Stimulated activated CD8-positive, alpha-beta memory T cell treated with anti-CD3 and anti-CD28 coated beads, Interleukin-7, amount 100 ng/mL, for 48 hours (primary cell): Measurements from ENCODE around the gene CRYM.
"Not testable (repeated sequence)": the region's sequence is repeated elsewhere in the genome, so short reads cannot be mapped to it uniquely, and the experiment has no call there.

Source experiments
- DNase-seq, 2 donors: peaks; one replicate each; pipeline ENCODE4 v3.0.0-alpha.2; 2020; ENCODE audit warnings: low read depth in 1 of 2; ENCODE audit errors: extremely low read depth in 1 of 2

The CRYM gene

DNA sequence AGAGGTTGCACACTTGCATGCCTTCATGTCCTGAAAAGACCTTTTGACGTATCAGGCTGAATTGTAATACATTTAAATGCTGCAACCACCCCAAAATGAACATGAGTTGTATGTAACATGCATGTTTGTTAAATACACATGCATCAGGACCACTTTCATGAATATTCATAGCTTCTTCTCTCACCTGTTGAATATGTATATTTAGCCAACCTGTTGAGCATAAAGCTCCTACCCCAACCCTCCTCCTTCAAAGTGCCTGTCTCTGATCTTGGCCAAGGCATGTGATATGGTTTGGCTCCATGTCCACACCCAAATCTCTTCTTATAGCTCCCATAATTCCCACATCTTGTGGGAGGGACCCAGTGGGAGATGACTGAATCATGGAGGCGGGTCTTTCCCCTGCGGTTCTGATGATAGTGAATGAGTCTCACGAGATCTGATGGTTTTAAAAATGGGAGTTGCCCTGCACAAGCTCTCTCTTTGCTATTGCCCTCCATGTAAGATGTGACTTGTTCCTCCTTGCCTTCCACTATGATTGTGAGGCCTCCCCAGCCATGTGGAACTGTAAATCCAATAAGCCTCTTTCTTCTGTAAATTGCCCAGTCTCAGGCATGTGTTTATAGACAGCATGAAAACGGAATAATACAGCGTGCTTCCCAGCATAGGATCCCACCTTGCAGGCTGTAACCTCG is 3.8 kb upstream of the CRYM start:
- DNase-seq = no peak

DNA sequence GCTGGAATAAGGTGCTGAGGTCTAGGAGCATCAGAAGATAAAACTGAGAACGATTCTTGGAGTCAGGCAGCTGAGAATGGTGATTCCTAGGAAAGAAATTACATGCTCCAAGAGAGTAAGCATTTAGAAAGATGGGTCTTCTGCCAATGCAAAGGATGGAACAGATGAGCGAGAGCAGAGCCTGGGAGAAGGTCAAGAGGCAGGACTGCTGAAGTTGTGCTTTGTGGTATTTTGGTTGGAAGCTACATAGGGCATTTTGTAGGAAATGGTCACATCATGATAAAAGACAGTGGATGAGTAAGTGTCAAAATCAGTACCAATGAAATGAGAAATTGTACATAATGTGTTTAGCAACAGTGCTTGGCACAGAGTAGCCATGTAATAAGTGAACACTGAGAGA is 1.4 kb upstream of the CRYM start:
- no peak for DNase-seq

DNA sequence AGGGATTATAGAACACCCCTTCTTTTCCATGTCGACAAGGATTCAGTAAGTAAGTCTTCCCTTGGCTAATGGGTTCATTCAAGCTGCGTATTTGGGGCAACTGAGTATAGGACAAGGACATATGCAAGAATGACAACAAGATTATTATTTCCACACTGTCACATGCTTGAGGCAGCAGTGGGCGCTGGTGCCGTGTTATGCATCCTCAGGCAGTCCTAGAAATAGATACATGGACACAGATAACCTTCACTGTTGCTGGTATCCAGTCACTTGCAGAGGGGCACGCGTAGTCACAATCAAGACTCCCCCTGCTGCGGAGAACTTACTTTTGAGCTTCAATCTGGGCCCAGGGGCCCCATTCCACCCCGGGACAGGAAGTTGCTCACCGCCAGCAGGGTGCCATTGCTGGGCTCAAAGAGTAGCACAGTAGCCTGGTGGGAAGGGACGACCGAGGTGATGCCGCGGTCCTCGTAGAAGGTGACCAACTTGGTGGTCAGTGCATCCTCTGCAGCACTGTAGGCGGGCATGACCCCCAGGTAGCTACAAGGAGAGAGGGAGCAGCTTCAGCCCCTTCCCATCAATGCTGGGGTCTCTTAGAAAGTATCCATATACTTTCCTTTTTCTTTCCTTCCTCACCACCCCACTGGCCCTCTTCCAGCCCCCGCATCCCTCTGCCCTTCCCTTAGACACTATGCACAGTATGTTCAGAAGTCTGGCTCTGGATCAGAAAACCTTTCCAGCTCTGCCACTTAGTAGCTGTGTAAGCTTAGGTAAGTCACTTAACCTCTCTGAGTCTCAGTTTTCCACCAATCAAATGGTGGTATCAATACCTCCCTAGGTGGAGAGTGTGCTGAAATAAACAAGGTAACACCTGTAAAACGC is 804 bp downstream of the CRYM start:
- DNase-seq = no peak

DNA sequence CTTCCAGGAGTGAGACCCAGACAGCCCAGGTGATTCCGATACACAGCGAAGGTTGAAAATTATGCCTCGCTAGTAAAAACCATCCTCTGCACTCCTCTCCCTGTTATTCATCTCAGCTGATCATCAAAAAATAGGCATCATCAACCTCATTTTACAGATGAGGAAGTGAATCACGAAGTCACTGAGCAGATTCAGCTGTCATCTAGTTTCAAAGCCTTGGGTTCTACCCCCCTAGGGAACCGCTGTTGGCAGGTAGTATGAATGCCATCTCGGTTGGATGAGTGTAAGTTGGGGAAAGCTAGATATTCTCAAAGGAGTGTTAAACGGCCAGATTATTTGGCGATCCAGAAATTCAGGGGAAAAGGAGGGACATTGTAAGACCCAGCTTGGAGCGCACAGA is 2.0 kb downstream of the CRYM start:
- DNase-seq = no peak

DNA sequence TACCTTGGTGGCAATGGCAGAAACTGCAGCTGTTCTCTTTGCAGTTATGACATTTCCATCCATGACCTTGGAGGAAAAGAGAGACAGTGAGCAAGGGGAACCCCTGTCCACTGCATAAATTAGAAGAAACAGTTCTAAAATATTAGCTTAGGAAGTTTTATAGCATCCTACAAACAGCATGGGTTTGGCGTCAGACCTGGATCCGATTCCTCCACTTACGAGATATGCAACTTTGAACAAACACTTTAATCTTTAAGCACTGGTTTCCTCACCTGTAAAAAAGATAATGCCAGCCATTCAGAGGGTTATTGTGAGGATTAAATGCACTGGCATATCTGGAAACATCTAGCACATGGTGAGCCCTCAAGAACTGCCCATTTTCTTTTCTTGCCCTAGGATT is 2.6 kb downstream of the CRYM start:
- DNase-seq = no peak

DNA sequence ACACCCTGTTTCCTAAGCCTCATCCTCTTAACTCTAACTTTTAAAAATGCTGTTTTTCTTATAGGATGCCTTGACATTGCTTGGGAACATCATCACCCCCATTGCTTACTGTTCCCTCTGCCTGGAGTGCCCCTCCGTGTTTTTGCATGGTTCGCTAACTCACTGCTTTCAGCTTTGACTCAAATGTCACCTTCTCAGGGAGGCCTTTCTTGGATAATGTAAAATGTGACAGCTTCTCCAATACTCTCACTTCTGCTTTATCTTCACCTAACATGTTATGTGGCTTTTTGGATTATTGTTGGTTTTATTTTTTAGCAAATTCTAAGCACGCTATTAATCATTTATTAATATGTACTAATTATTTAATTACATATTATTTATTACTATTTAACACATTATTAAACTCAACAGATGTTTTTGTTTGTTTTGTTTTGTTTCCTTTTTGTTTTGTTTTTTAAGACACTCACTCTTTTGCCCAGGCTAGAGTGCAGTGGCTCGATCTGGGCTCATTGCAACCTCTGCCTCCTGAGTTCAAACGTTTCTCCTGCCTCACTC is 3.8 kb downstream of the CRYM start:
- DNase-seq = no peak

DNA sequence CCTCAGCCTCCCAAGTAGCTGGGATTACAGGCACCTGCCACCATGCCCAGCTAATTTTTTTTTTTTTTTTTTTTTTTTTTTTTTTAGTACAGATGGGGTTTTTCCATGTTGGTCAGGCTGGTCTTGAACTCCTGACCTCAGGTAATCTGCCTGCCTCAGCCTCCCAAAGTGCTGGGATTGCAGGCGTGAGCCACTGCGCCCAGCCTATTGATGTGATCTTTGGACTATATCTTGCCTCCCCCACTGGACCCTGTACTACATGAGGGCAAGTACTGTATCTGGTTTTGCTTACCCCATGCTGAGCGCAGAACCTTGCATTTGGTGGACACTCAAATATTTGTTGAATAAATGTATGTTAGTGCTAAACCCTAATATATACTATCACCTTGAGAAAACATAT is 5.3 kb downstream of the CRYM start:
- not testable (repeated sequence) for DNase-seq

DNA sequence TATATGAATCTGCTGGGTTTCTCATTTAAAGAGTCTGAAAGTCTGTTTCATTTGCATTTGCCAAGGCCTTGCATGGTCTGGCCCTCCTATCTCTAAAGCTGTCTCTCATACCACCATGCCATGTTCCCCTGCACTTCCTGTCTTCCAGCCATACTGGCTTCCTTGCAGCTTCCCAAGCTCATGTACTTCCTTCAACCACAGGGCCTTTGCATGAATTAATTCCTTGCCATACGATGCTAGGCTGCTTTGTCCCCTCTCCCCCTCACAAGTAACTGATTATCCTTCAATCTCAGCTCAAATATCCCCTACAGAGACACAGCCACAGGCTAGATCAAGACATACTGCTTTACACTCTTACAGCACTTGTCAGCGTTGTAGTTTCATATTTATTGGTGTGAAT is 5.8 kb downstream of the CRYM start:
- no peak for DNase-seq

DNA sequence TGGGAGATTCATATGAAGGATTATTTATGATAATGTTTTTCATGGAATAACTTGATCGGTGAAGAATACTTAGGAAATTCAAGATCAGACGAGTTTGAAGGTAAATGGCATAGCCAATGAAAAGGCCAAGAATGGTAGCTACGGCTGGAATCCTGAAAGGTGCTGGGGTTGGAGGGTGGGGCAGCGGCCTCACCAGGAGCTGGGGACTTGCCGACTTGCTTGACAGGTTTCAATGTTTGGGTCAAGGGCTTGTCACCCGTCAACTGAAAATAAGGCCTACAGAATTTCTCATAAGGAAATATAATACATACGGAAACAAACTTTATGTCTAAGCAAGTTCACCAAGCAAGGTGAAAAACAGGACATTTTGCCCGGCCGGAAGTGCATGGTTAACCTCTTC is 9.9 kb downstream of the CRYM start:
- DNase-seq = no peak

DNA sequence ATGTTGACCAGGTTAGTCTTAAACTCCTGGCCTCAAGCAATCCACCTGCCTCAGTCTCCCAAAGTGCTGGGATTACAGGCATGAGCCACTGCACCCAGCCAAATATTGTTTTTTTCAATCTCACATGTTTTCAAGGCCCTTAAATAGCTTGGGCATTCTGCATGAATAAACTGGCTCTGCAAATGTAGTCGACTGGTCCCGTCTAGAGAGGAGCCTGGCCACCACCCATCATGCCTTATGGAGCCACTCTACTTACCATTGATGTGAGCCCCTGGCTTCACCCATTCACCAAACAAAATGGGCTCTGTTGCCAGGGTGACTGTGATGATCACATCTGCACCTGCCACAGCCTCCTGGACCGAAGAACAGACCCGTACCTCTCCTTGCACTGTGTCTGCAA is 10.8 kb downstream of the CRYM start:
- DNase-seq = no peak

DNA sequence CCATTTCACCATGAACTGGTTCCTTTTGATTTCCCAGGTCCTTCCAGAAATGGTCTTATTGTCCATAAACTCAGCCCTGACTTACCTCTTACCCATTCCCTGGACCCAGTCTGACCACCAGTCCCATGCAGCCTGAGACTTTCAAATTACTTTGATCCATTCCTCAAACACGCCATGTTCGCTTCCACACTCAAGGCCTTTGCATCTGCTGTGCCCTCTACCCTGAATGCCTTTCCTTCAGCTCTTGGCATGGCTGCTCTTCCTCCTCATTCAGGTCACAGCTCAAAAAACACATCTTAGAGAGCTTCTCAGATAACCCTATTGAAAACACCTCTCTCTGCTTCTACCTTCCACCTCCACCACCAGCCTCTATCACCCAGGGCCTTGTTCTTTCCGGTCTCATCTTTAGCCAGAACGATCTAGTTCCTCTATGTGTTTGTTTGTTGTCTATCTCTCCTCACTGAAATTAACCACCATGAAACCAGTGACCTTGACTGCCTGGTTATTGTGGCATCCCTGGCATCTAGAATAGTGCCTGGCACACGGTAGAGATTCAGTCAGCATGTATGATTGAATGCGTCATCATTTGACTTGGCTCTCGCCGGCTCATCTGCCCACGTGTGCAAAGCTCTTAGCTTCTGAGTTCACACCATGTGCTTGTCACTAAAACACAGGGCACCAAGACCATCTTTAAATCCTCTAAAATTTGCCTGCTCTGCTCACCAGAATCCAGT is 12.8 kb downstream of the CRYM start:
- no peak for DNase-seq

DNA sequence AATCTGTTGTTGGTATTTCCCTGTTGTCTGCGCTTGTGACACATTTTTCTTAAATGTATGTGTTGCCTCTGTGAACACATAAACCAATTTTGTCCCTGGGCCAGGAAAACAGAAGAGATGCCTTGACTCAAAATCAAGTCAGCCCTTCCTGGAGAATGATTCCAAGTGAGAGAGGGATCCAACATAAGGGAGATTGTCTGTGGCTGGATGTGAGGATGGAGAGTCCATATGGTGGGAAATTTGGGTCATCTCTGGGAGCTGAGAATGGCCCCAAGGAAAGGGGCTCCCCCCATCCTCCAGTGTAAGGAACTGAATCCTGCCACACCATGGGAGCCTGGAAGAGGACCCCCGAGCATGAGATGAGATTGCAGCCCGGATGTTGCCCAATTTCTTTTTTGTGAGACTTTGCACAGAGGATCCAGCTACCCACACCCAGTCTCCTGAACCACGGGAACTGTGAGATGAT is 13.5 kb downstream of the CRYM start:
- DNase-seq = no peak

DNA sequence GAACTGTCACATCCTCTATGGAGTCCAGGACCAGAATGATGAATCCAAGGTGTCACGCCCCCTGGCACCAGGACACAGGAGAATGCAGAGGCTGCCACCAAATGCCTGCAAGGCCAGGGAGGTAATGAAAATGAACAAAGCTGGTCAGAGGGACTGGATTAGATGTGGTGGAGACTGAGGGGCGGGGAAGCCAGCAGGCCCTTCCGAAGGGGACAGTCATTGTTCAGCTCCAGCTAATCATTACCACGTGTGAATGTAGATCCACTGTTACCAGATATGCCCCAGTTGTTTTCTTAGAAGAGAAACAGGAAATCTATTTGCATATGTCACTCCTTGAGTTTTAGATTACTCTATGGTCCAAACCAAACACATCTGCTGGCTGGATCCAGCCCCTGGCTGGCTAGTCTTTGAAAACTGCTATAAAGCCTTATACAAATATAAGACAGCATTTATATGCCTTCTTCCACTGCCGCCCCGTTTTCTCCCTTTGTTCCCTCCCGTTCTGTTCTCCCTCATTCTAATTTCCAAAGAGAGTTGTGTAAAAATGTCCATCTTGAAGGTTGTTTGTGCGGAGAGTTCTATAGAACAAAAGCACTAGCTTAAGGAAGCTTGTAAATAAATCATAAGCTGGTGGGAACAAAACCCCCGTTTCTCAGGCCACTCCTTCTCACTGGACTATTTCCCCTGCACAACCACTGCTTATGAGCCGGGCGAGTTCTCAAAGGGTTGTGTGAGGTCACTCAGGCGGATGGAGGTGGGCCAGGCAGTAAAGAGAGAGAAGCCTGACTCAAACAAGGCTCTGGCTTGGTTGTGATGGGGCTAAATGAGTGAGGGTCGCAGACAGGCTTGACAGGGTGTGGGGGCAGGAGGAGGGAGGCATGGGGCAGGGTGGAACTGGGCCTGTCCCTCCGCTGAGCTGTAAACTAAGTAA is 14.2 kb downstream of the CRYM start:
- no peak for DNase-seq

DNA sequence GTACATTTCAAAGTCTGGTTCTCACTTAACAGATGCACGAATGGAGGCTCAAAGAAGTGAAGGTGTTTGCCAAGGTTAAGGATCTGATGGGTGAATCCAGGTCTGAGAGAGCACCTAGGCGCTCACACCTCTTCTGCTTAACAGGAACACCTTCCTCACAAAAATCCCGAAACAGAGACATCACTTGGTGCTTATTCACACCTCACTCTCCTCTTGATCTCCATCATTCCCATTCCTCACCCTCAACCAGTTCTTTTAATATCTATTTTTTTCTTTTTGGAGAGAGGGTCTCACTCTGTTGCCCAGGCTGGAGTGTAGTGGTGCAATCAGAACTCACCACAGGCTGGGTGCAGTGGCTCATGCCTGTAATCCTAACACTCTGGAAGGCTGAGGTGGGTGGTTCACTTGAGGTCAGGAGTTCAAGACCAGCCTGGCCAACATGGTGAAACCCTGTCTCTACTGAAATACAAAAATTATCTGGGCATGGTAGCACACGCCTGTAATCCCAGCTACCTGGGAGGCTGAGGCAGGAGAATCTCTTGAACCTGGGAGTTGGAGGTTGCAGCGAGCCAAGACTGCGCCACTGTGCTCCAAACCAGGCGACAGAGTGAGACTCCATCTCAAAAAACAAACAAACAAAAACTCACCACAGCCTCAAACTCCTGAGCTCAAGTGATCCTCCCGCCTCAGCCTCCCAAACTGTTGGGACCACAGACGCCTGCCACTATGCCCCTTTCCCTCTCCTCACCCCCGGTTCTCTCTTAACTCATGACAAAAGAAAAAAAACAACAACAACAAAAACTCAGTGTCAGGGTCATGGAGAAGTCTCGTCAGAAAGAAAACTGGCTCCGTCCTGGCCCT is 15.1 kb downstream of the CRYM start:
- DNase-seq = no peak

DNA sequence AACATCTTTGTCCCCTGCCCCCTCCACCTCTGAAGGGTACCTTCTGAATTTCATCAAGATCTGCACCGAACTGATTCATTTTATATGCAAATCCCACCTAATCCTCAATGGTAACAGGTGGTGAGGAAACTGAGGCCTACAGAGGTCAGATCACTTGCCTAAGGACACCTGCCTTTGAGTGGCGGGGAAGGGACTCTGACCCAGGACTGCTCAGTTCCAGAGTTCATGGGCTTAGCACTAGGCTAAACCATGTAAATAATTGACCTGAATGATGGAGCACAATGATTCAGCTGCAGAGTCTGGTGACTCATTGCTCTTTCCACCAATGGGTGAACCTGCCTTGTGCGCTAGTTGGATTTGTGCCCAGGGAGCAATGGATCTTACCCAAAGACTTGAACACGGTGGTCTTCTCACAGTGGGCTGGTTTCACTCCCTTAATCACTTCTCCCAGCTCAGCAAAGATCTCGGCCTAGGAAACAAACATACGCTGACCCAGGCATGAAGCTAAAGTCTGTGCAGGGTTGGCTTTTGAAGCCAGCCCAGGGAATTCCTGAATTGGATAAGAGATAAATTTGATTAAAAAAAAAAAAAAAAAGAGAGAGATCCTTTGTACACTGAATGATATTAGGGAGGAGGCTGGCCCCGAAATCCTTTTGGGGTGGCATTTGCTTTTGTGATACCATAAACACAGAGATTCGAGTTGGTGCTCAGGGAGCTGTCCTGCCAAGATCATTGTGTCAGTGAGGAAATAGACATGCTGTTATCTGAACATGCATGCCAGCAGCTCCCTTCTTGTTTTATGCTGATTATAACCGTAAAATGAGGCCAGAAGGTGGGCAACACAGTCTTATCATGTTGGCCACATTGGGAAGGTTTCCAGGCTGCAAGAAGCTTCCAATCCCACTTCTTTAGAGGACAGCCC is 17.0 kb downstream of the CRYM start:
- no peak for DNase-seq

DNA sequence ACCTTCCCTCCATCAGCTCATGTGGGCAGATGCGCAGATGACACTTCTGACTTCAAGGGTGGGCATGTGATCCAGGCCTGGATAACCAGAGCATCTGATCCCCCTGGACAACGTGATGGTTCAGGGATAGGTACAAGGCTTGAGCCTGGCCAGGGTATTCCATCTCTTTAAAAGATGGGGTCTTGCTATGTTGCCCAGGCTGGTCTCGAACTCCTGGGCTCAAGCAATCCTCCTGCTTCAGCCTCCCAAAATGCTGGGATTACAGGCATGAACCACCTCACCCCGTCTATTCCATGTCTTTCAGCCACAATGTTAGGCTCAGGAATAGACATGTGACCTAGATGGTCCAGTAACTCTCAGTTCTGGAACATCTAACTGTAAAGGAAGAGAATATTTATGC is 20.8 kb downstream of the CRYM start:
- DNase-seq = no peak

DNA sequence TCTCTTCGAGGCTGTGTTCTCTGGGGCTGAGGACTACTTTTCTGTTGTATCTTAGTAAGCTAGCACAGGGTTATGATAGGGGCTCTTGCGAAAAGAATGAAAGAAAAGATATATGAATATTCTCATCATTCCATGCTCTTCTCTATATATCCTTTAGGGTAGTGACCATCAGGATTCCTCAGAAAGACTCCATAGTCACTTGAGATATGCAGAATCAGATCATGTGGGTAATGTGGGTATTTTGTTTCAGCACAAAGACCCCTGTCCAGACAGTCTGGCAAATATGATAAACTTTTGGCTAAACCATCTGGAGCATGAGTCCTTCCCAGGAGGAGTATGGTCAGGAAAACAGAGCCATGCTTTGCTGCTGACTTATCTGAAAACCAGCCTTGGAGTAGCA is 21.5 kb downstream of the CRYM start:
- no peak for DNase-seq

DNA sequence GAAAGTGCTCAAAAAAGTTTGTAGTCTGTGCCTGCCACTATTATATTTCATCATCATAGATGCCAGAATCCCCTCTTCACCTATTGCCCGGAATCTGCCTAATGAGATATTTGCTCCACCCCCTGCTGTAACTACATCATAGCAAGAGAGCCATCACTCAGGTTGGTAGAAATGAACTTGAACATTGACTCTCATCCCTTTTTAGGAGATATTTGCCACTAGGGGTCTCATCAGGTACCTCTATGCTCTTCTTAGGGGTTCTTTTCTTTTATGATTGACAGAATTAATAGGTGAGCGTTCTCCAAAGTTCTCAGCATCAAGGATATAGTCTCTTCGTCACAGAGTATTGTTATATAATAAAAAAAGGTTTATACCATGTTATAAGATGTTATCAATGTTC is 24.6 kb downstream of the CRYM start:
- no peak for DNase-seq
